OCI-LY3 (cell line): Measurements from ENCODE around the gene ELAVL2.

ENCODE experiments used
- H2AFZ ChIP-seq: fragments of 200-600, 300-600 bp; shearing (Covaris generic); 2 replicates; pipeline ENCODE4 v1.6.0; 2014; ENCODE audit warnings: antibody characterized with exemption, low read depth, low read length
- H3K27ac ChIP-seq: fragments of 200-600, 300-600 bp; sonication (generic); 2 replicates; pipeline ENCODE4 v1.5.1; 2014; ENCODE audit warnings: mild to moderate bottlenecking, low read length, moderate library complexity, mixed read lengths
- H3K27me3 ChIP-seq: fragments of 200-600, 300-600 bp; sonication (generic); 2 replicates; pipeline ENCODE4 v1.6.1; 2014; ENCODE audit warnings: low read depth, low read length, mixed read lengths
- H3K36me3 ChIP-seq: fragments of 200-600, 300-600 bp; sonication (generic); replicated peaks from 2 replicates; pipeline ENCODE3; 2014; ENCODE audit warnings: low read depth, low read length, mixed read lengths
- H3K4me1 ChIP-seq: fragments of 300-600, 200-600 bp; sonication (generic); 2 replicates; pipeline ENCODE4 v1.6.1; 2014; ENCODE audit warnings: low read length, mixed read lengths
- H3K4me2 ChIP-seq: fragments of 200-600, 300-600 bp; sonication (generic); 2 replicates; pipeline ENCODE4 v1.6.1; 2014; ENCODE audit warnings: low read length, mixed read lengths
- H3K4me3 ChIP-seq: fragments of 300-600, 200-600 bp; sonication (generic); 2 replicates; pipeline ENCODE4 v1.5.1; 2014; ENCODE audit warnings: antibody characterized with exemption, mild to moderate bottlenecking, low read length, moderate library complexity
- H3K79me2 ChIP-seq: fragments of 300-600, 200-600 bp; shearing (Covaris generic); 2 replicates; pipeline ENCODE4 v1.6.1; 2014; ENCODE audit warnings: mild to moderate bottlenecking, low read length, mixed read lengths
- H3K9ac ChIP-seq: fragments of 300-600, 200-600 bp; shearing (Covaris generic); 2 replicates; pipeline ENCODE4 v1.6.0; 2014; ENCODE audit warnings: mild to moderate bottlenecking, low read length, moderate library complexity
- H3K9me3 ChIP-seq: fragments of 200-600, 300-600 bp; shearing (Covaris generic); 2 replicates; pipeline ENCODE4 v1.6.1; 2014; ENCODE audit warnings: low read length, mixed read lengths; ENCODE audit not compliant: insufficient read depth
- H4K20me1 ChIP-seq: fragments of 200-600, 300-600 bp; sonication (generic); 2 replicates; pipeline ENCODE4 v1.6.1; 2016; ENCODE audit warnings: low read length, mixed read lengths; ENCODE audit not compliant: insufficient read depth
- EZH2phosphoT487 ChIP-seq: fragments of 200-600 bp; shearing (Covaris generic); IDR thresholded peaks from 2 replicates; pipeline ENCODE4 v1.6.1; 2018; ENCODE audit warnings: antibody characterized with exemption, mixed run types, low read depth
- TF ChIP-seq, protein P1 (sequence below): fragments of 200-600, 300-600 bp; sonication (generic); IDR thresholded peaks from 2 replicates; pipeline ENCODE4 v1.5.1; 2014; ENCODE audit warnings: antibody characterized with exemption, low read length, low read depth

ELAVL2 gene

GRCh38 chr9:23747088-23748075 is 78.7 kb downstream of the ELAVL2 start:
- Histone ChIP-seq H4K20me1 (no peaks in the 10 kb centered on the region), H3K79me2 (no peaks in the 10 kb centered on the region), H3K27ac (no peak overlapping the region), H2AFZ (no peak overlapping the region), H3K27me3 (no peaks in the 10 kb centered on the region), H3K36me3 (no peaks in the 10 kb centered on the region), H3K4me1 (peaks cover 11% of the 10 kb centered on the region), H3K9me3 (no peaks in the 10 kb centered on the region), H3K9ac (no peak overlapping the region), H3K4me2 (no peak overlapping the region), H3K4me3 (no peak overlapping the region)
- TF ChIP-seq, protein P1, sequence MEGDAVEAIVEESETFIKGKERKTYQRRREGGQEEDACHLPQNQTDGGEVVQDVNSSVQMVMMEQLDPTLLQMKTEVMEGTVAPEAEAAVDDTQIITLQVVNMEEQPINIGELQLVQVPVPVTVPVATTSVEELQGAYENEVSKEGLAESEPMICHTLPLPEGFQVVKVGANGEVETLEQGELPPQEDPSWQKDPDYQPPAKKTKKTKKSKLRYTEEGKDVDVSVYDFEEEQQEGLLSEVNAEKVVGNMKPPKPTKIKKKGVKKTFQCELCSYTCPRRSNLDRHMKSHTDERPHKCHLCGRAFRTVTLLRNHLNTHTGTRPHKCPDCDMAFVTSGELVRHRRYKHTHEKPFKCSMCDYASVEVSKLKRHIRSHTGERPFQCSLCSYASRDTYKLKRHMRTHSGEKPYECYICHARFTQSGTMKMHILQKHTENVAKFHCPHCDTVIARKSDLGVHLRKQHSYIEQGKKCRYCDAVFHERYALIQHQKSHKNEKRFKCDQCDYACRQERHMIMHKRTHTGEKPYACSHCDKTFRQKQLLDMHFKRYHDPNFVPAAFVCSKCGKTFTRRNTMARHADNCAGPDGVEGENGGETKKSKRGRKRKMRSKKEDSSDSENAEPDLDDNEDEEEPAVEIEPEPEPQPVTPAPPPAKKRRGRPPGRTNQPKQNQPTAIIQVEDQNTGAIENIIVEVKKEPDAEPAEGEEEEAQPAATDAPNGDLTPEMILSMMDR: no peak
- no peak for TF ChIP-seq EZH2phosphoT487

- Histone ChIP-seq H3K9me3 (no peaks in the 10 kb centered on the region), H3K4me1 (peaks cover 11% of the 10 kb centered on the region), H3K27ac (no peak overlapping the region), H2AFZ (no peak overlapping the region), H3K79me2 (no peaks in the 10 kb centered on the region), H3K36me3 (no peaks in the 10 kb centered on the region), H3K4me3 (no peak overlapping the region), H3K9ac (no peak overlapping the region), H3K4me2 (peak overlapping the region; percentile 17; the same call in 1 of the 2 replicates), H3K27me3 (no peaks in the 10 kb centered on the region), H4K20me1 (no peaks in the 10 kb centered on the region)
- TF ChIP-seq EZH2phosphoT487: no peak
- TF ChIP-seq, protein P1: no peak
Observed at GRCh38 chr9:23746317-23746716, 79.7 kb downstream of the ELAVL2 start.

GRCh38 chr9:23743036-23743435 is 83.0 kb downstream of the ELAVL2 start:
- no peak overlapping the region for H2AFZ ChIP-seq
- H3K4me2 ChIP-seq: no peak overlapping the region
- H3K4me1 ChIP-seq: peaks cover 11% of the 10 kb centered on the region

GRCh38 chr9:23741351-23741750 is 84.7 kb downstream of the ELAVL2 start:
- no peak overlapping the region for H3K4me3 ChIP-seq

More at GRCh38 chr9:23743036-23743435, 83.0 kb downstream of the ELAVL2 start:
- Histone ChIP-seq H3K27me3 (no peaks in the 10 kb centered on the region), H4K20me1 (no peaks in the 10 kb centered on the region), H3K9ac (no peak overlapping the region), H3K27ac (no peak overlapping the region), H3K79me2 (no peaks in the 10 kb centered on the region), H3K36me3 (no peaks in the 10 kb centered on the region), H3K4me3 (no peak overlapping the region), H3K9me3 (no peaks in the 10 kb centered on the region)
- no peak for TF ChIP-seq EZH2phosphoT487
- TF ChIP-seq, protein P1: no peak

More at GRCh38 chr9:23741351-23741750, 84.7 kb downstream of the ELAVL2 start:
- TF ChIP-seq, protein P1: no peak
- TF ChIP-seq EZH2phosphoT487: no peak
- Histone ChIP-seq H3K9me3 (no peaks in the 10 kb centered on the region), H3K79me2 (no peaks in the 10 kb centered on the region), H4K20me1 (no peaks in the 10 kb centered on the region), H3K4me2 (no peak overlapping the region), H3K27me3 (no peaks in the 10 kb centered on the region), H3K4me1 (peaks cover 8% of the 10 kb centered on the region), H3K36me3 (no peaks in the 10 kb centered on the region), H3K9ac (no peak overlapping the region), H2AFZ (no peak overlapping the region), H3K27ac (no peak overlapping the region)
